NCI-H2107 treated with DMSO at 0.1 percent for 48 hours (cell line): ENCODE results near the gene TNF.

ENCODE experiments used
- DNase-seq: peaks from one replicate; lab custom pipeline; 2025; ENCODE audit not compliant: unreplicated experiment; lab: John Stamatoyannopoulos, UW

The TNF gene

GRCh38 chr6:31575335-31575901 is at the start of gene TNF:
Gene TNF (plus strand): TSS chr6:31575565. CDS start chr6:31575742, 177 bp downstream.
- DNase-seq = no peak

DNA sequence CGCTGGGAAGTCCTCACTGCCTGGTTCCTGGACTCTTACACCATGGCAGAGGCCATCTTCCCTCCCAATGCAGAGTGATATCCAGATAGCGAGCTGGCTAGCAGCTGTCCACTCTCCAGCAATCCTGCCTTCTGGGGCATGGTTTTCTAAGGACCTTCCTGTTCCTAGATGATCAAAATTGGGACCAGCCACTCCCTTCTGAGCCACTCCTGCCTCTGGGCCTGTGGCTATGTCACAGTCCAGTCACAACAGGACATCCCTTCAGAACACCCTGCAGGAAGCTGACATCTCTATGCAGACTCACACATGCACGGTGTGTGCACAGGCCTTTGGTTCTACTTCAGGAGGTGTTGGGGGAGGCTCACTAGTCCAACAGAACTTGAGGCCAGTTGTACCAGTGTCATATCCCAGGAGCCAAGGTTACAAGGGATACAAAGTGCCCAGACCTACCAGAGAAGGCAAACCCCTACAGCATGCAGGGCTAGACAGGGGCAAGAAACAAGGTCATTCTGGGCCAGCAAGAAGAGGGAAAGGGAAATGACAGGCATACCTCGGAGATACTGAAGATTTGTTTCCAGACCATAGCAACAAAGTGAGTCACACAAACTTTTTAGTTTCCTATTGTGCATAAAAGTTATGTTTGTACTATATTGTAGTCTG is 49.3 kb upstream of the TNF start:
- no peak for DNase-seq

DNA sequence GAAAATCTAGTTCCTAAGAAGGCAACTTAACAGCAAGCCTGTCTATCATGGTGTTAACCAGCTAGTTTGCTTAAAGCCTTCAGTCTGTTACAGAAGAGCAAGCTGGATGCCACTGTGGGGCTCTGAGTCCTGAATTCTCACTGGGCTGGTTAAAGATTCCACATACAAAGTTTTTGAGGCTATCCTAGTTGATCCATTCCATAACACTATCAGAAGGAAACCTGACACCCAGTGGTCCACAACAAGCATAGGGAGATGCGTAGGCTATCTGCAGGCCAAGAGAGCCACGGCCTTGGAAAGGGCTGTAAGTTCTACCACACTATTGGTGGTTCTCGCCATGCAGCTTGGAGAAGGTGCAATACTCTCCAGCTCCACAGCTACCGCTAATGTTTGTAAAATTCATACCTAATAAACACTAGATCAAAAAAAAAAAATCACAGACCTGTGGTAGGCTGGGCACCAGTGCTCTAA is 47.0 kb upstream of the TNF start:
- DNase-seq = no peak

DNA sequence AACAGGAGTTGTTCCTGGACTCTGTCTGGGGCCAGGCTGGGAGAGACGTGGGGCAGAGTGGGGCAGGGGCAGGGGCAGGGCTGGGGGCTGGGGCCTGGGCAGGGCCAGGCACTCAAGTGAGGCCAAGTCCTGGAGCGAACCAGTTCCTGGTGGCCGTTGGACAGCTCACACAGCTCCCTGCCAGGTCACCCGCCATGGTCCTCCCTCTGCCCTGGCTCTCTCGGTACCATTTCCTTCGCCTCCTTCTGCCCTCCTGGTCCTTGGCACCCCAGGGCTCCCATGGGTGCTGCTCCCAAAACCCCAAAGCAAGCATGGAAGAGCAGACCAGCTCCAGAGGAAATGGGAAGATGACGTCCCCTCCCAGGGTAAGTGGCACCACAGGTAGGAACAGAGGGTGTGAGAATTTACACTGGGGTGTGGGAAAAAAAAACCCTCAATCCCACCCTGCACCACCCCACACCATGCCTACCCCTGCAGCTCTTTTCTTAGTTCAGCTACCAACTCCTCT is 46.5 kb upstream of the TNF start, which contains the start of gene MCCD1:
Gene MCCD1, plus strand, starts transcription at position 142 of the 508 bp plus-strand sequence. Its CDS starts 53 bp downstream, at position 195.
- no peak for DNase-seq

GRCh38 chr6:31529329-31530150 is 45.8 kb upstream of the TNF start:
- no peak for DNase-seq

DNA sequence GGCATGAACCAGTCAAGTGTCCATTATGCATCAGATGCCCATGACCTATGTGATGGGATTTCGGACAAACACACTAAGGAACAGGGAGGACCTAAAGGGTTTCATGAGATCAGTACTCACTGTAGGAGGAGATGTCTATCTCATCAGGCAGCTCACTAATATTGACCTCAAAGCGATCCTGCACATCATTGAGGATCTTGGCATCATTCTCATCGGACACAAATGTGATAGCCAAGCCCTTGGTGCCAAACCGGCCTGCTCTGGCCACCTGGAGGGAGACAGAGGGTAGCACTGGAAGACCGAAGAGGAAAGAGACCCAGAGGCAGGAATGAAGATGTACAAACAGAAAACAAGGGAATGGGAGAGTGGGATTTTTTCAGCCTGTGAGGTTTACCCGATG is 44.7 kb upstream of the TNF start:
- no peak for DNase-seq

GRCh38 chr6:31531162-31531561 is 44.2 kb upstream of the TNF start:
- DNase-seq = no peak

DNA sequence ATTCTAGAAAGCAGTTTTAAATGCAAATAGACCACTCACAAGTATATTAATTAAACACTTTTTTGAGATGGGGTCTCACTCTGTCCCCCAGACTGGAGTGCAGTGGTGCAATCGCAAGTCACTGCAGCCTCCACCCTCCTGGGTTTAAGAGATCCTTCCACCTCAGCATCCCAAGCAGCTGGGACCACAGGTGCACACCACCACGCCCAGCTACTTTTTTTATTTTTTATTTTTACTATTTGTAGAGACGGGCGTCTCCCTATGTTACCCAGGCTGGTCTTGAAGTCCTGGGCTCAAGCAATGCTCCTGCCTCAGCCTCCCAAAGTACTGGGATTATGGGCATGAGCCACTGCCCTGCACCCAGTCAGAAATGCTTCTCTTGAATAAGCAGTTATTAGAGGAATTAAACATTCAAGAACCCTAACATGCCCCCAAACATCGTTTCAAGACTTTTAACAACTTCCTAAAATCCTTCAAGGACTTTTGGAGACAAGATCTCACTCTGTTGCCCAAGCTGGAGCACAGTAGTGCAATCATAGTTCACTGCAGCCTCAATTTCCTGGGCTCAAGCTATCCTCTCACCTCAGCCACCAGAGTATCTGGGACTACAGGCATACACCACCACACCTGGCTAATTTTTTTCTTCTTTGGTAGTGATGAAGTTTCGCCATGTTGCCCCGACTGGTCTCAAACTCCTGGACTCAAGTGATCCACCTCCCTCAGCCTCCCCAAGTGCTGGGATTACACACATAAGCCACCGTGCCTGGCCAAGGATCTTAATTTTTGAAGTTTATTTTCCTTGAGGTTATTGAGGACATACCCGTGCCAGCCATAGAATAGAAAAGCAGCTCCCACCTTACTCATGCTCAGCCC is 43.4 kb upstream of the TNF start:
- DNase-seq = no peak

GRCh38 chr6:31532644-31533454 is 42.5 kb upstream of the TNF start:
- DNase-seq = no peak

GRCh38 chr6:31533455-31533841 is 41.9 kb upstream of the TNF start:
- DNase-seq = no peak

DNA sequence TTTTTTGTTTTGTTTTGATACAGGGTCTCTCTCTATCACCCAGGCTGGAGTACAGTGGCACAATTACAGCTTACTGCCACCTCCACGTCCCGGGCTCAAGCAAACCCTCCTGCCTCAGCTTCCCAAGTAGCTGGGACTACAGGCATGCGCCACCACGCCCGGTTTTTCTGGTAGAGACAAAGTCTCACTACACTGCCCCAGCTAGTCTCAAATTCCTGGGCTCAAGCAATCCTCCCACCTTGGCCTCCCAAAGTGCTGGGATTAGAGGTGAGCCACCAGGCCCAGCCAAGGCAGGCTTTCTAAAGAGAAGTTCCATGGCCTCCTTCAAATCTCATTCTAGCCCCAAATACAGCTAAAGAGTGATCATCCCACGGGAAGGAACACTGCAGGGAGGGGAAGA is 41.4 kb upstream of the TNF start:
- DNase-seq = no peak

DNA sequence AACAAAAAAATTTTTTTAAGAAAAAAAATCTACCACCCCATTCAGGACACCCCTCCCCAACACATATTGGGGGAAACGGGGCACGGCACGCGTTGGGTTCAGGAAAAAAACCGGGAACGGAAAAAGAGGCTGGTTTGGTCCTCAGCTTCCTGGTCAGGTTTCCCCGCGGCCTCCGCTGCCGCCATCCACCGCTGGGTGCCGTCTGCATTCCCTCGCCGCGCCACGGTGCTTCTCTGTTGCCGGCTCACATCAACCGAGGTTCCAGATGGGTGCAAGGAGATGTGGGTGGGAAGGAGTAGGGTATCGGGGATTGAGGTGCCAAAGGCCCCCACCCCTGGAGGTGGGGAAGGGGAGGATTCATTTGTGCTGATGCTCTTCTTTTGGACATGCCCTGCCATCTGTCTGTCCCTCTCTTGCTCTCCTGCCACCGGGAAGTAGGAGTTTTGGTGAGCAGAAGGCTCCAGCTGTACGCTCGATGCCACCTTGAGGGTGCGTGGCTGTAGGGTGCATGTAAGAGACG is 40.8 kb upstream of the TNF start:
- DNase-seq = no peak

- no peak for DNase-seq
These were observed 39.6 kb upstream of the TNF start for GRCh38 chr6:31535538-31536324.

DNA sequence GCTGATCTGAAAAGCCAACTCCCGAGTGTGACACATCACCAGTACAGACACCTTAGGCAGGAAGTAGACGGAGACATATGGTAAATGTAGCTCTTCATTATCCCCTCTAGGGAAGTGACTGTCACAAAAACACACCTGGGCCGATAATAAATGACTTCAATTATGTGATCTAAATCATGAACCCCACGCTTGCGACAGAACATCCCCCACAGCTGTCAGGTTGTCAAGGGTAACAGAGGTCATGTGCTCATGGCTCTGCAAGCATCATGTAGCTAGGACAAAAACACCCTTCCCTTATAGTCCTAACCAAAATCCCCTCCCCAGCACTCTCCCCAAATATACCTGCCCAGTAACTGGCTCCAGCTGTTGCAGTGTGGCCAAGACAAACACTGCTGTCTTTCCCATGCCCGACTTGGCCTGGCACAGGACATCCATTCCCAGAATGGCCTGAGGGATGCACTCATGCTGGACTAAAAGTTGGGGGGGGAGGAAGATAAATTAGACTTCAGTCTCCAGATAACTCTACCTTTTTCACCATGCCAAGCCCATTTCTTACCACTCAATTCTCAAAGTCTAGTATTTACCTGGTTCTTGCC is 36.5 kb upstream of the TNF start:
- DNase-seq = no peak

- DNase-seq = no peak
These were observed 34.7 kb upstream of the TNF start for GRCh38 chr6:31540640-31541039.

DNA sequence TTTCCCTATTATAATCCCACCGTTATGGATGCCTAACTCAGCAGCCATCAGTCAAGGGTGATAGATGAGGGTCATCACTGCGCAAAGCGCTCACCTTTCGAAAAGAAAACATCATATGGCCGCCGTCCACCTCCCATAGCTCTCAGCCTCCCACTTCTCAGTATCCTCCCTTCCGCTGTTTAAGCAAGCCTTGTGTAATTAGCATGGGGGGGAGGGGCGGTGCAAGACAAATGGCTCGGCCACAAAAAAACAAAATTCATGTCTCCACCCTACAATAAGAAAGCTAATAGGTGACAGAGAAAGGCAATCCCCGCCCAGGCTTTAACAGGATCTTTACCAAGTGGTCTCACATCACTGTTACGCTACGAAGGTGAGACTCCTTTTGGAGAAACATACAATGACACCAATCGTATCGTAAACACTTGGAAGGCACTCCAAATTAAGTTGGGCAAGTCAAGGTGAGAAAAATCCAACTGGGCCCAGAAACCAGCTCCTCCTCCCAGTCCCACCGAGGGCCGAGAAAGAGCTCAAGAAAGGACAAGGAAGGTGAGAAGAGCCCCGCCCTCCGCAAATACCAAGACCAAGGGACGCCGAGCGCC is 34.2 kb upstream of the TNF start:
- DNase-seq = no peak

DNA sequence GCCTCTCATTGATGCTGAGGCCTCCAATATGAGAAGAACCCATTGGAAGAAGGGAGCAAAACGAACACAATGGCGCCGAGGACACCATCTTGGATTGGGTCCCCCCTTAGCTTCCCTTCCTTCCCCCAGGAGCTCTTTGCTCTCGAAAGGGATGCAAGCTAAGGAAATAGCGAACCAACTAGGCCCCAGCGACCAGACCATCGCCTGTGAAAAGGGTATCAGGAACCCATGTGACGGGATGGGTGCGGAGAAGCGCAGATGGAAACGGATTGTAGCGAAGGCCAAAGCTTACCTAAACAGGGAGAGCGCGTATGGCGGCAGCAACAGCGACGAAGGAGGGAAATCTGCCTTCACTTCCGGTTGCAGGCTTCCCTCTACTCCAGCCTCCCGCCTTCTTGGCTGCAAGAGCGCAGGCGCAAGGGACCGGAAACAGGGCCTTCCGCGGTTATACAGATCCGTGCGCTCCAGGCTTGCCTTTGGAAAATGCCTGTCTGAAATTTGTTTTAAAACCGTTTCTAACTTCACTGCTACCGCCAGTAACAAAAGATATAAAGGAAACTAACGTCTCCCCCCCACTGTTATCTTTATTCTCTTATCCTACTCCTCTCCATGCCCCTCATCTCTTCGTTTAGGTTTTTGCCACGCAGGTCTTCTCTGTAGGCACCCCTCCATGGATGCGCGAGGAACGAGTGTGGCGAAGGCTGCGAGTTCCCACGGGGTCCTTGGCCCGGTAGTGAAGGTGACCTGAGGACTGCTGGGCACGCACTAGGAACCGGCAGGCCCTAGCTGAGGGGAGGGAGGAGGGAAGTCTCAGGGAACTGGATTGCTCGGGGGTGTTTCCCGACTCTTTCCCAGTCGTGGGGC is 33.5 kb upstream of the TNF start, which contains the start of gene DDX39B:
Gene DDX39B, minus strand, starts transcription at position 346 of the 864 bp plus-strand sequence. CDS start 1,471 bp downstream, outside the sequence.
- DNase-seq = peak; percentile 91
